Medulla oblongata (tissue), 1 donor: Measurements from ENCODE around the gene KBTBD4.
A peak's percentile ranks its signal among the peaks of the same experiment; 100 is the strongest.
"Not testable (repeated sequence)": the region's sequence is repeated elsewhere in the genome, so short reads cannot be mapped to it uniquely, and the experiment has no call there.

Source experiments
- DNase-seq: peaks from one replicate; pipeline ENCODE4 v3.0.0-alpha.2; 2015; ENCODE audit errors: extremely low spot score

The KBTBD4 gene

GRCh38 chr11:47560426-47560825 is 18.3 kb downstream of the KBTBD4 start:
- no peak for DNase-seq

DNA sequence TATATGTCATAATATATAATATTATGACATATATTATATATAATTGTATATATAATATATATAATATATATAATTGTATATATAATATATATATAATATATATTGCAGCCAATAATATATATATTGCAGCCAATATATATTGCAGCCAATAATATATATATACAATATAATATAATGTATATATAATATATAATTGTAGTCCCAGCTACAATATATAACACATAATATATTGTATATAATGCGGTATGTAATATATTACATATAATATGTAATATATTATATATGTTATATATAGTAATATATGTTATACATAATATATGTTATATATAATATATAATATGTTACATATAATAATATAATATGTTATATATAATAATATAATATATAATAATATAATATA is 20.1 kb downstream of the KBTBD4 start:
- DNase-seq: no peak

DNA sequence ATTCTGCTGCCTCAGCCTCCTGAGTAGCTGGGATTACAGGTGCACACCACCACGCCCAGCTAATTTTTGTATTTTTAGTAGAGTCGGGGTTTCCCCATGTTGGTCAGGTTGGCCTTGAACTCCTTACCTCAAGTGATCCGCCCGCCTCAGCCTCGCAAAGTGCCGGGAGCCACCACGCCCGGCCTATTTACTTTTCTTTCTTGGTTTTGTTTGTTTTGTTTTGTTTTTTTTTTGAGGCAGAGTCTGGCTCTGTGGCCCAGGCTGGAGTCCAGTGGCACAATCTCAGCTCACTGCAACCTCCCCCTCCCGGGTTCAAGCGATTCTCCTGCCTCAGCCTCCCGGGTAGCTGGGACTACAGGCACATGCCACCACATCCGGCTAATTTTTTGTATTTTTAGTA is 21.8 kb downstream of the KBTBD4 start:
- not testable (repeated sequence) for DNase-seq

DNA sequence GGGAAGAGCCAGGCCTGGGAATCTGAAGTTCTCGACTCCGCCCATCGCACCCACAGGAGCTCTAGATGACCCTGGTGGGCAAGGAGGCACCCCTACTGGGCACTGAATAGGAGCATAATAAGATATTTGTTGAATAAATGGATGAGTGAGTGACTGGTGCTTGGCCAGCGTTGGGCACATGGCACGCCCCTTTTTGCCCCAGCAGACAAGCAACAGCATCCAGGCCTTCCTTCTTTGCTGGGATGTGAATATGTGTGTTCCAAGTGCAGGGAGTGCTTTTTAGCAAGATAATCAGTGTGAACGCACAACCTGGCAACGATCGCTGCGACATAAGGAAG is 25.4 kb downstream of the KBTBD4 start:
- no peak for DNase-seq

GRCh38 chr11:47552566-47553405 is 26.0 kb downstream of the KBTBD4 start, which contains the start of gene CELF1:
CELF1 (minus strand) TSS chr11:47553132; CDS start chr11:47499523, 53,609 bp downstream.
- DNase-seq: peak; percentile 93

GRCh38 chr11:47552056-47552565 is 26.7 kb downstream of the KBTBD4 start:
- DNase-seq: peak; percentile 34

DNA sequence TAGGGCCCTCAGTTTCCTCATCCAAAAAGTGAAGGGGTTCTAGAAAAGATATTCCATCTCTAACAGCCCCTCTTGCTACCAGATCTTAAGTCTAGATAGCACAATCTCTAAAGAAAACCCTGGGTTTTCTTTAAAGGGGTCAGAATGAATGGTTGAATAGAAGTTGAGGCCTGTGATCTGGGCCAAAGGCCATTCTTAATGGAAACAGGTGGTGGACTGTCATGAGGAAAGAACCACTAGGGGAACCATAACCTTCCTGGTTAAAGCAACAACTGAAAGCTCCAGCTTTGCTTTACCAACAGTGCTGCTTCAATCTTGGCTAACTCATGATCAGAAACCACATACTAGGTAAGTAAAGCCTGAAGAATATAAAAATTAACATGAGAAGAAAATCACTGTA is 27.7 kb downstream of the KBTBD4 start:
- no peak for DNase-seq

DNA sequence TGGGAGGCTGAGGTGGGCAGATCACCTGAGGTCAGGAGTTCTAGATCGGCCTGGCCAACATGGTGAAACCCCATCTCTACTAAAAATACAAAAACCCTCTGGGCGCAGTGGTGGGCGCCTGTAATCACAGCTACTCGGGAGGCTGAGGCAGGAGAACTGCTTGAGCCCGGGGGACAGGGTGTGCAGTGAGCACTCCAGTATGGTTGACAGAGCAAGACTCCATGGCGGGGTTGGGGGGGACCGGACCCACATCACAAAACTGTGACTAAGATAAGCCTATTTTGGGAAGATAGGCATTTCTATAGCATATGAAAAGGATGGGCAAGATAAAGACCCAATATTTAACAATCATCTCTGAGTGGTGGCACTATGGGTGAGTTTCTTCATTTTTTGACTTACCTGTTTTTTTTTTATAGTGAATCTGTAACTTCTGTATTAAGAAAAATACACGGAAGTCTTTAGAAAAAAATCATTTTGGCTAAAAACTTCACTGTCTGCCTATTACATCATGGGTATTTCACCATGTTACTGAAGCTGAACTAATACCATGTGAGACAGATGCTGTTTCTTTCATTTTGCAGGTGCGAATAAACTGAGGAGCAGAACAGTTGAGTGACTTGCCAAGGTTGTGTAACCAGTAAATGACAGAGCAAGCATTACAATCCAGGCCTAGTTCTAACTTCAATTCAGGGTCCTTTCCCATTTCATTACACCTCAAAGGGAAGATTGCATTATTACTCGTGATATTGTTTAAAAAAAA is 28.3 kb downstream of the KBTBD4 start:
- no peak for DNase-seq

DNA sequence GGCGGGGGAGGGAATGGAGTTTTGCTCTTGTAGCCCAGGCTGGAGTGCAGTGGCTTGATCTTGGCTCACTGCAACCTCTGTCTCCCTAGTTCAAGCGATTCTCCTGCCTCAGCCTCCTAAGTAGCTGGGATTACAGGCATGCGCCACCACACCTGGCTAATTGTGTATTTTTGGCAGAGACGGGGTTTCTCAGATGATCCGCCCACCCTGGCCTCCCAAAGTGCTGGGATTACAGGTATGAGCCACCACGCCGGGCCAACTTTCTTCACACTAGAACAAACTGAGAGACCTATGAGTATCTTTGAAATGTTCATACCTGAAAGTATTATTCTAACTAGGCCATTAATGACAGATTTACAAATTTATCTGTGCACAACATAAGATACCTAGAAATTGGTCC is 32.5 kb downstream of the KBTBD4 start:
- DNase-seq: not testable (repeated sequence)

DNA sequence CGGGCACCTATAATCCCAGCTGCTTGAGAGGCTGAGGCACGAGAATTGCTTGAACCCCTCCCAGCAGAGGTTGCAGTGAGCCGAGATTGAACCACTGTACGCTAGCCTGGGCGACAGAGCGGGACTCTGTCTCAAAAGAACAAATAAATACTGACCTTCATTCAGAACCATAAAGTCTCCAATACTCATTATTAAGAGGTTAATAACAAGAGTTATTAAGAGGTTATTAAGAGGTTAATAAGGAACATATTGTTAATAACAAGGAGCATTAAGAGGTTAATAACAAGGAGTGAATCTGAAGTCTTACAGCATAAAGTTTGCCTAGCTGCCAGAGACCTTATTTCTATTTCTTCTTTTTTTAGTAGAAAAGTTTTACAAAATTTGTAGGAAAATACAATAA is 33.5 kb downstream of the KBTBD4 start:
- no peak for DNase-seq

DNA sequence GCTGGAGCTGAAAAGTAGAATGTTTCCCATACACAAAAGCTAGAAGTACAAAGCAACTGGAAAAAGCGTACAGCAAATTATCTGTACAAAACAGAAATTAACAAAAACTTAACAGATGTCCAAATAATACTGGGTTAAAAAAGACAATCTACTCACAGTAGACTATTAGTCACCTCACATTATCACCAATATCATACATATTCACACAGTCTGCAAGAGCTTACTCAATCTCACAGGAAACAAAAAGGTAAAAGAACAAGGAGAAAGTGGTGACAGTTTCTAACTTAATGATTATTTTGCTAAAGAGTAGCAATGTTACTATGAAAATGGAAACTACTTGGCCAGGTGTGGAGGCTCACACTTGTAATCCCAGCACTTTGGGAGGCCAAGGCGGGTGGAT is 37.7 kb downstream of the KBTBD4 start:
- DNase-seq: no peak

DNA sequence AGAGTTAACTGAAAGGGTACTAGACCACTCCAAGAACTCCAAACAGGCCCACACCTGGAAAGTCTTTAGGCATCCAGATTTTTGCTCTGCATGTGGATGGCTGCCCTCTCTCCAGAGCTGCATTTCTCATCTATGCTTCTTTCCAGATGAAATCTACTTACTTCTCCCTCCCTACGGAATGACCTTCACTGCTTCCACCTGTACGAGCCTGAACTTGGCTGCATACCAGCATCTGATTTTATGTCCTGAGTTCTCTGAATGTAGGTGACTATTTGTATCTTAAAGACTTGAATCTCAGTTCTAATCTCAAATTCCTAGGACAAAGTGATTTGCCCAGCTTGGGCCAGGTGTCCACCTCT is 39.1 kb downstream of the KBTBD4 start:
- DNase-seq: no peak

DNA sequence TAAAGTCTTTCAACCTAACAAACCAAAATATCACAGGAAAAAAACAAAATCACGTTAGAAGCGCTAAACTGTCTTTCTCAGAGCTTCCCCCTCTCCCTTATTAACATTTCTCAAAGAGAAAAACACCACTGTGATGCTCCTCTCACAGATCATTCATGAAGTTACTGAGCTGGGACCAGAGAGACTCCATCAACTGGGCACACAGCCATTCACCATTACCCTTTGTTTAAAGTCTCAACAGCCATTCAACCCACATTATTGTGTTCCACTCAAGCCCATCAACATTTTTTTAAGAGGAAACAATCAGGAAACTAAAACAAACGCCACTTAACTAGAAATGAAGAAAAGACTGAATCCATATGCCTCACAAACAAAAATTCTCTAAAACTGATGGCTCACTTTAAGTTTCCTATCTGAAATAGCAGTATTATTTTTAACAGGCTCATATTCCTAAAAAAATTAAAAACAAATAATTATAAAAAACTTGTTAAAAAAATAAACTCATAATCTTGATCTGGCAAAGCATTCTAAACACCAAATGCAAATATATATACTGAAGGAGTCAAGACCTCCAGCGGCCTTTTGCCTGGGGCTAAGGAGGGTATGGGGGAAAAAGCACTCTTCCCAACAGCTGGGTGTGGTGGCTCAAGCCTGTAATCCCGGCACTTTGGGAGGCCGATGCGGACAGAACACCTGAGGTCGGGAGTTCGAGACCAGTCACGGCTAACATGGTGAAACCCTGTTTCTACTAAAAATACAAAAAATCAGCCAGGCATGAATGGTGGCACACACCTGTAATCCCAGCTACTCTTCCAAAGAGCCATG is 39.8 kb downstream of the KBTBD4 start:
- DNase-seq: peak; percentile 76

DNA sequence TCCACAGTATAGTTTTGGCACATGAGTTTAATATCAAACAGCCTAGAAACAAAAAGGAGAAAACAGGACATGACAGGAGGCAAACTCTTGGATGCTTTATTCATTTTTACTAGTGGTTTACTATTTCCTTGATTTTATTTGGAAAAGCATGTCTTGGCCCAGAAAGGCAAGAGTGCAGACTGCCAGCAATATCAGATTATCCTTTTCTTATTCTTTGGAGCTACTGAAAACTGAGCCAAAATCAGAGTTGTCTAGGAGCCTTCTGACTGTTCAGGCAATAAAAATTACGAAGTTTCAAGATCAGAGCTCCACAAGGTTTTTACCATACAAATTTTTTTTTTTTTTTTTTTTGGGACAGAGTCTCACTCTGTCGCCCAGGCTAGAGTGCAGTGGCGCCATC is 41.9 kb downstream of the KBTBD4 start:
- DNase-seq: peak; percentile 17

DNA sequence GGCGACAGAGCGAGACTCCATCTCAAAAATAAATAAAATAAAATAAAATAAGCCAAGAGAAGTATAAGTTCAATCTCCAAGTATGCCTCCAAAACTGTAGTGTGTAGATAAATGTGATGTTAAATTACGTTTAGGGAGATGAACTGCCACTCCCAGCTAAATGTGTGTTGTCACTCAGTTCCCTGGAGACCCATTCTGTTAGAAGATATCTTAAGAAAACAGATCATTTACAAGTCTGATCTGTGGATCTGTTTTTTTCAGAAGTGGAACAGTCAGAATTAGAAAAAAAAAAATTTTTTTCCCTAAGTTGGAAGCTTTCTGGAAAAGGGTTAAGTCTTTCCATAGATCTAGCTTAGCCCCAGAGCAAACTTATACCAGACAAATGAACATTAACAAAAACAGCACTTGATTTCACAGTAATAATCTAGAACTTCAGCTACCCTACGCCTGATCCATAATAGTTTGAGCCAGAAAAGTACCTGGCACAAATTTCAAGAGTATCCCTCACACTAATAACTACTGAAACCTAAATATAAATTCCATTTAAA is 44.0 kb downstream of the KBTBD4 start:
- no peak for DNase-seq

DNA sequence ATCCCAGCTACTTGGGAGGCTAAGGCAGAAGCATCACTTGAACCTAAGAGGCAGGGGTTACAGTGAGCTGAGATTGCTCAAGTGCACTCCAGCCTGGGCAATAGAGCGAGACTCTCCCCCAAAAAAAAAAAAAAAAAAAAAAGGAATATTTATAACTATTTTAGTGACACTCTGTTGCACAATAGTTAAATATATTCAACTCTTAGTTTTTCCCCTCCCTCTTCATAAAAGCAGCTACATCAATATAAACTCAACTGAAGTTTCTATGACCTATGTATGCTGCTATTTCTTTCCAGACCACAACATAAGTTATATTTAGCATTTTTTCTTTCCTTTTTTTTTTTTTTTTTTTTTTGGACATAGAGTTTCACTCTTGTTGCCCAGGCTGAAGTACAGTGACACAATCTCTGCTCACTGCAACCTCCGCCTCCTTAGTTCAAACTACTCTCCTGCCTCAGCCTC is 45.0 kb downstream of the KBTBD4 start:
- DNase-seq: no peak

DNA sequence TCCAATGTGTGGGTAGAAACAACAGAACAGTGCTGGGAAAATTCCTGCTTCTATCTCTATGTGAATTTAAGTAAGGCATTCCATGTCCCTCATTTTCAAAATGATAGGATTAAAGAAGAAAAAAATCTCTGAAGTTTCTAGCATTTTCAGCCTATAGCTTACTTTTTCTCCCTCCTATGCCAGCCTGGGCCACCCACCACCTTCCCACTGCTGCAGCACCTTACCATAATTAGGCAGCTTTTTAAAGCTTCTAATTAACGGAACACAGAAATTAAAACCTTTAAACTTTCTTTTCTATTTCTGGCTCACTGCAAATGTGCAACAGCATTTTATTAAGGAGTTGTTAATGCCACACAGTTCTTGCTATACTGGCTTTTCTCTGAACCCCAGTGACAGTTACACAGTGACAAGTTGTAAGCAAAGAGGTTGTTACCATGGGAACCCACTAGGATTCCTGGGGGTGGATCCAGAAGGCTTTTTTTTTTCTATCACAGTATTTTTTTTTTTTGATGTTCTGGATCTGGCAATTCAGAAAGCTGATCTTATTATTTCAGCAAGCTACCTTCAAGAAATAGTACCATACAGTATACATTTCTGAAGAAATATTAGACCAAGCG is 46.1 kb downstream of the KBTBD4 start:
- DNase-seq: peak; percentile 13

GRCh38 chr11:47531666-47532065 is 47.1 kb downstream of the KBTBD4 start:
- no peak for DNase-seq

DNA sequence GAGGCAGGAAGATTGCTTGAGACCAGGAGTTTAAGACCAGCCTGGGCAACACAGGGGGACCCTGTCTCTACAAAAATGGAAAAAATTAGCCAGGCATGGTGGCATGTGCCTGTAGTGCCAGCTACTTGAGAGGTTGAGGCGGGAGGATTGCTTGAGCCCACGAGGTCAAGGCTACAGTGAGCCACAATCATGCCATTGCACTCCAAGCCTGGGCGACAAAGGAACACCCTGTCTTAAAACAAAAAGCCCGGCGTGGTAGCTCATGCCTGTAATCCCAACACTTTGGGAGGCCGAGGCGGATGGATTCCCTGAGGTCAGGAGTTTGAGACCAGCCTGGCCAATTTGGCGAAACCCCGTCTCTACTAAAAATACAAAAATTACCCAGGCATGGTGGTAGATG is 48.0 kb downstream of the KBTBD4 start:
- not testable (repeated sequence) for DNase-seq

GRCh38 chr11:47529951-47530350 is 48.8 kb downstream of the KBTBD4 start:
- no peak for DNase-seq

- DNase-seq: no peak
Observed at GRCh38 chr11:47527186-47527585, 51.6 kb downstream of the KBTBD4 start.
